ENCODE results near the gene ASPHD1.

ASPHD1 gene

GRCh38 chr16:29947897-29948296, 47.6 kb downstream of the ASPHD1 start:
- DNase-seq, result no peak

- DNase-seq, result no peak
Observed at GRCh38 chr16:29950806-29951461, 50.6 kb downstream of the ASPHD1 start.

DNA sequence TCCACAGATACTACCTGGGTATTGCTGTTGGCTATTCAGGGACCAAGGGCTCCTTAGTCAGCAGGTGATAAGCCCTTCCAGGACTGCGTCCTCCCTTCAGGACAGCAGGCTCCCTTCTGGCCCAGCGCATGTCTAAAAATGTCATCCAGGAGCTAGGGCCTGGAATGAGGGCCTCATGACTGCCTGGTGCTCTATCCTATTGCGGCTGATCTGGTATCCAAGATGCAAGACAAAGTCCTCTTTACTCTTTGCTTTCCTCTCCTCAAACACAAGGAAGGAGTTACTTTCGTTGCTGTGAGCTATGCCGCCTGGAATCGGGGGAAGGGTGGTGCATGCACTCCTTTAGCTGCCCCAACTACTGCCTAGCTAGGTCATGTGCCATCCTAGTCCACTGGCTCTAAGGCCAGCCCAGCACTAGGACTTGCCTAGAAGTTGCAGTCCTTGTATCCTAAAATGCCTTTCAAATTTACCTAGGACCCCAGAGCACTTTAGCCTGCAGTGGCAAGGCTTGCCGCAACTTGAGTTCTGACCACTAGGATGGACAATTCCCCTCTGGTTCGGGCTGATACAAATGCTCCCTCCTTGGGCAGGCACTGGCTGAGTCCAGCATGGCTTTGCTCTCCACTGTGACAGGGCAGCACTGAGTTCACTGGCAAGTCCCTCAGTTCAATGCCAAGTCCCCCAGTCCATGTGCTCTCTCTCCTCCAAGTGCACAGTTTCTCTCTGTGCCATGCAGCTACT, 51.5 kb downstream of the ASPHD1 start:
- DNase-seq, result no peak

All from activated CD4-positive, alpha-beta T cell treated with anti-CD3 and anti-CD28 coated beads, Interleukin-10, Interleukin-2, amounts not matched to agents 100 ng/mL and 50 ng/mL, durations not matched to agents 16 hours and 8 hours (primary cell).